Retinal pigment epithelial cell (primary cell): ENCODE results near the gene VASP.

Experiments
- DNase-seq: peaks from one replicate; pipeline ENCODE4 v3.0.0-alpha.2; 2010; ENCODE audit warnings: low read depth
- H3K4me3 ChIP-seq: 2 replicates; pipeline ENCODE4 v1.5.1; 2011; ENCODE audit warnings: mild to moderate bottlenecking, low read length, control low read depth, moderate library complexity
- CTCF ChIP-seq: conservative IDR thresholded peaks from 2 replicates; pipeline ENCODE4 v1.5.1; 2011; ENCODE audit warnings: low read depth, low read length, control low read depth, inconsistent platforms

The VASP gene

GRCh38 chr19:45473682-45474605 is 33.3 kb upstream of the VASP start:
- DNase-seq, result no peak
- H3K4me3 ChIP-seq, result no peak overlapping the region
- TF ChIP-seq CTCF, result no peak

DNA sequence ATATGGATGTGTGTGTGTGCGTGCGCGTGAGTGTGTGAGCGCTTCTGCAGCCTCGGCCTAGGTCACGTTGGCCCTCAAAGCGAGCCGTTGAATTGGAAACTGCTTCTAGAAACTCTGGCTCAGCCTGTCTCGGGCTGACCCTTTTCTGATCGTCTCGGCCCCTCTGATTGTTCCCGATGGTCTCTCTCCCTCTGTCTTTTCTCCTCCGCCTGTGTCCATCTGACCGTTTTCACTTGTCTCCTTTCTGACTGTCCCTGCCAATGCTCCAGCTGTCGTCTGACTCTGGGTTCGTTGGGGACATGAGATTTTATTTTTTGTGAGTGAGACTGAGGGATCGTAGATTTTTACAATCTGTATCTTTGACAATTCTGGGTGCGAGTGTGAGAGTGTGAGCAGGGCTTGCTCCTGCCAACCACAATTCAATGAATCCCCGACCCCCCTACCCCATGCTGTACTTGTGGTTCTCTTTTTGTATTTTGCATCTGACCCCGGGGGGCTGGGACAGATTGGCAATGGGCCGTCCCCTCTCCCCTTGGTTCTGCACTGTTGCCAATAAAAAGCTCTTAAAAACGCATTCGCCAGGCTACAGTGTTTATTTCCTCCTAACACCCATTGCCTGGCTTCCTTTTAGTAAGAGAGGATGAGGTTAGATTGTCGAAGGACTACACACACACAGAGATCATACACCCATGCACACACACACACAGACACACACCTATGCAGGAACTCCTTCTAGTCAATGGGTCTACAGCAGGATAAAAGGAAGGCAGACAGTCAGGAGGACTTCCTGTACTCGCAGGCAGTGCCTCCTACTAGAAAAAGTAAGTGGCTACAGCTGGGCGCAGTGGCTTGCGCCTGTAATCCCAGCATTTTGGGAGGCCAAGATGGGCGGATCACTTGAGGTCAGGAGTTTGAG is 32.4 kb upstream of the VASP start:
- TF ChIP-seq CTCF, result no peak
- no peak overlapping the region for H3K4me3 ChIP-seq
- no peak for DNase-seq

GRCh38 chr19:45475537-45476291 is 31.6 kb upstream of the VASP start:
- no peak for DNase-seq
- no peak overlapping the region for H3K4me3 ChIP-seq
- no peak for TF ChIP-seq CTCF

DNA sequence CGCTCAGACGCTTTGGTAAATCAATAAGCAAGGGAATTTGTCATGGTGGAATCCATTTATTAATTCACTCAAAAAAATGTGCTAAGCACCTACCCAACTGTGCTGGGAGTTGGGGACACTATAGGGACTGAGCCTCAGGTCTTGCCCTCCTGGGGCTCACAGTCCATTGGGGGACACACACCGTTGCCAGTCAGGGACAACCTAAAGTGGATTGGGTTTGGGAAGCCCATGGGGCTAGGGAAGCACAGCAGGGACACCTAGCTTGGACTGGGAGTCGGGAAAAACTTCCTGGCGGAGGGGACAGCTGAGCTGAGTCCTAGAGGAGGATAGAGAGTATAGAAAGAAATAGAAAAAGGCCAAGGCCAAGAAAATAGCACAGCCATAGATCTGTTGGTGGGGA is 31.0 kb upstream of the VASP start:
- DNase-seq, result no peak
- no peak overlapping the region for H3K4me3 ChIP-seq
- TF ChIP-seq CTCF, result no peak

GRCh38 chr19:45477186-45477585 is 30.1 kb upstream of the VASP start:
- no peak for TF ChIP-seq CTCF

GRCh38 chr19:45477713-45478453 is 29.4 kb upstream of the VASP start:
- H3K4me3 ChIP-seq, result peak overlapping the region; percentile 78
- no peak for TF ChIP-seq CTCF
- no peak for DNase-seq

More at GRCh38 chr19:45477186-45477585, 30.1 kb upstream of the VASP start:
- no peak overlapping the region for H3K4me3 ChIP-seq
- no peak for DNase-seq
